ENCODE data around the gene PRKCZ.

PRKCZ gene

DNA sequence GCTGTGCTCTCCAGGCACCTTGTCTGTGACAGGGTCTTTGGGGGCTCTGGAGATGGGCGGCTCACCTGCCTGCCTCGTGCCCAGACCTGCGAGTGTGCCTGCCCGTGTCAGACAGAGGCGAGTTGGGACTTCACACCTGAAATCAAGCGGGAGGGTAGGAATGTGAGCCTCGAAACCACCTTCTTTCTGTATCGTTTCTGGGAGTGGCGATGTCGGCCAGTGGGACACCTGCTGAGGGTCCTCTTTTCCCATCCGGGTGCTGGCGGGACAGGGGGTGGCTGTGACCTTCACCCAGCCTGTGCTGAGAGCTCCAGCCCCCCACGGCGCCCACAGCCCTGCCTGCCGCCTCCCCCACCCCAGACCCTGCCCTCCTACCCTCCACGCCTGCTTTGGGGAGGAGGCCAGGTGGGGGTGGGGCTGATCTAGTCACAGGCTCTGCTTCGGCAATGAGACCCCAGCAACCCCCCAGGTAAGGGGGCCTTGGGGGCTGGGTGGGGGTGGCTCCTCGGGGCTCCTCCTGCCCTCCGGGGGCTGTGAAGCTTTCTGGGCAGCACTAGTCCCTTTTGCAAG is 160.0 kb downstream of the PRKCZ start:
- no peak for DNase-seq (ENCODE audit: low read depth in 2 of 2)

DNA sequence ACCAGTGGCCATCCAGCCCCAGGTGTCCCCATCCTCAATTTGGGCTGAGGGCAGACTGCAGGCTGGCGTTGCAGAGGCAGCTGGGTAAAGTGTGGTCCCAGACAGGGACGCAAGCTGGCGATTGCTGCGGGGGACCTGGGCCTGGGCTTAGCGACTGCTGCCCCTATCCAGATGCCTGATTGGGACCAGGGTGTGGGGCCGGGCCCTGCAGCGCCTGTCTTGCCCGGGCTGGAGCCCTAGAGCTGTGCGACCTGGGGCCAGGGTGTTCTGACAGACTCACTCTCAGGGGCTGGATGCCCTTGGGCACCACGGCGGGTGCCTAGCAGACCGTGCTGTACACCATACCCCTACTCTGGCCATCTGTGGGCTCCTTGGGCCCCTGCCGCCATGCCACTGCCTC is 160.6 kb downstream of the PRKCZ start:
- no peak for DNase-seq (ENCODE audit: low read depth in 2 of 2)

DNA sequence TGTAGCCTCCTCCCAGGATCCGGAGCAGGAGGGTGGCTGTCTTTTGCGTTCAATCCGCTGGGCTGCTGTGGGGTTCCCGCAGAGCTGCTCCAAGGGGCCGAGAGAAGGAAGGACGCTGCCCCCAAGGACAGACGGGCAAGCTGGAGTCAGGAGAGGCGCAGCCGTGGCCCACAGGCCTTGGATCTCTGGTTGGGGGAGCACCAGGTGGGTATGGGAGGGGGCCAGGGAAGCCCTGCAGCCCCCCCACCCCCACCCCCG is 162.0 kb downstream of the PRKCZ start:
- DNase-seq (ENCODE audit: low read depth in 2 of 2) = no peak

DNA sequence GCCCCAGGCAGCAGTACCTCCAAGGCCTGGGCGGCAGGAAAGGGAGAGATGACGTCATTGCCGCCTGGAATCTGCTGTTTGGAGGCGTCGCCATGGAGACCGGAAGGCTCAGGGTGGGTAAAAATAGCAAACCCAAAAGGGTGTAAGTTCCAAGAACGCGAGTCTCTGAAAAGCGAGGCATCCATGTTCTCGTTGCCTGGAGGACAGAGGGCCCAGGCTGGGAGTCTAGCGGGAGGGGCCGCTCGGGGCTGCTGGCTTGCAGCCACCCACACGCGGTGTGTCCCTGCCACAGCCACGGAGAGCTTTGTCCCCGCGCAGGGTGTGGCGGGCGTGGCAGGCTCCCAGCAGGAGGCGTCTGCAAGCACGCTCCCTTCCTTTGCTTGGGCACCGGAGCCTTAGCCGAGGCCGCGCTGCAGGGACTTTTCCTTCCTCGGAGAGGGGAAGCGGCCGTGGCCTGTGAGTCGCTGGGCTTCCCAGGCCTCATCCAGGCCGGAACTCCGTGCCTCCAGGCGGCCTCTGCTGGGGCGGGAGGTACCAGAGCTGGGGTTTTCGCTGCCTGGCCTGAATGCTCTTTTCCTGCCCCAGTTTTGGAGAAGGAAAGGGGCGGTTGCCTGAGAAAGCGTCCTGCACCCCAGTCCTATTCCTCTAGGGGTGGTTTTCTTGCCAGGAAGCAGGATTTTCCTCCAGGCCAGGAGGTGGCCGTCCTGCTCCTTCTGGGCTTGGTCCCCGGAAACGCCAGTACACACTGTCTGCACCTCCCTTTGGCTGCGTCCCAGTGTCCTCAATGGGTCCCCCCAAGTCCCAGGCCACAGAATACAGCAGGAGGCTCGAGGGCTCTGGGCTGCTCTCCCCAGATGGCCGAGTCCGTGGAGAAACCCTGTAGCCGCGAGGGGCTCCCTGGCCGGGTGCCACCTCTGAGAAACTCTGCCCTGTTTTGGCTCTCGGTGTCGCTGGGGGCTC is 162.6 kb downstream of the PRKCZ start:
- no peak for DNase-seq (ENCODE audit: low read depth in 2 of 2)

DNA sequence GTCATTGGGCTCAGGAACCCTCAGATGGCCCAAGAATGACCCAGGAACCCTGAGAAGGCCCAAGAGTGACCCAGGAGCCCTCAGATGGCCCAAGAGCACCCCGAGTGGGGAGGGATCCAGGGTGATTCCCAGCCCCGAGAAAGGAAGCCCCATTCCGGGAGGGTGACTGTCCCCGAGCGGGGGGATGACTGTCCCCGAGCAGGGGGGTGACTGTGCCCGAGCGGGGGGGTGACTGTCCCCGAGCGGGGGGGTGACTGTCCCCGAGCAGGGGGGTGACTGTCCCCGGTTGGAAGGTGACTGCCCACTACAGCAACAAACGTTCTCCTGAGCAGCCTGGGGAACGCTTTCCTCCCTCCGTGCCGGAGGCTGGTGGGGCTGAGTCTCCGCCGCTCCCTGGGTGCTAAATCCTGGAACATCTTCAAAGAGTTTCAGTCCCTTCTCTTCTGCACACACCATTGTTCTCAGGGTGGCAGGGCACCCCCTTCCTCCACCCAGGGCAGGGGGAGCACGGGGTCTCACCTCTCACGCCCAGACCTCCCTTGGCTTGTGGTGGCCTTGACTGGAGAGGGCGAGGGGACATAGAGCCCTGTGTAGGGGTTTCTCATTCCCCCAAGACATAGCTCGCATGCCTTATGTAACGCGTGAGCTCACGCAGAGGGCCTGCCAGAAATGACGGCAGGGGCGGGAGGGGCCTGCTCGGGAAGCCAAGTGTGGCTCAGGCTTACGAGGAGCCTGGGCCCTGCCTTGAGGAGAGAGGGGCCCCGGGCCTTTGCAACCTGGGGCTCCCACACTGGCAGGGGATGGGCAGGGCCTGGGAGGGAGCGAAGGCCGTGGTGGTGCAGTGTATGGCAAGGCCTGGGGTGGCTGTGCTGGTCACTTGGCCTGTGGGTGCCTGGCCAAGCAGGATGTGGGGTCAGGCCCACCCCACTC is 163.6 kb downstream of the PRKCZ start:
- DNase-seq (ENCODE audit: low read depth in 2 of 2) = no peak

DNA sequence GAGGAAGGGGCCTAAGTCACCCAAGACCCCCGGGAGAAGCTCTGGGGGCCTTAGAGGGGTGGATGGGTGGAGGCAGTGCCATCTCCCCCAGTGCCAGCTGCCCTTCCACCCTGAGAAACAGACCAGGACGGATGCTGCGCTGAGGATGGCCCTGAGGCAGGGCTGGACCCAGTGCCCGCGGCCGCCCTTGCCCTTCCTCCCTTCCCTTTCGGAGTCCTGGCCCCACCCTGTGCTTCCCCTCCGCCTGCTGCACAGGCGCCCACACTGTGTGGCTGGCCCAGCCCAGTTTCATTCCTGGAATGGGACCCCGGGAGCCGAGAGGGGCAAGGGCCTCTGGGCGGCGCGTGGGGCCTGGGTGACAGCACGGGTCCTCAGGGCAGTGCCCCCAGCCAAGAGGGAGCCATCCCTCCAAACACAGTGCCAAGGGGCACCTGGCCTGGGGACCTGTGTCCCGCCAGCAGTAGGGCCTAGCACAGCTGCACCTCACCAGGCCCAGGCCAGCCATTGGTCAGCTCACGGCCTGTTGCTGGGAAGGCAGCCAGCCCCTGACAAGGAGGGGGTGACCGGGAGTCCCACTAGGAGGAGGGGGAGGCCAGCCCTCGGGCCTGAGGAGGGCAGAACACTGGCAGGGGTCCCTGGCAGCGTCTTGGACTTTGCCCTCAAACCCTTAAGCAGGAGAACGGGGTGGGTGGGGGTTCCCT is 164.5 kb downstream of the PRKCZ start:
- DNase-seq (ENCODE audit: low read depth in 2 of 2) = no peak

DNA sequence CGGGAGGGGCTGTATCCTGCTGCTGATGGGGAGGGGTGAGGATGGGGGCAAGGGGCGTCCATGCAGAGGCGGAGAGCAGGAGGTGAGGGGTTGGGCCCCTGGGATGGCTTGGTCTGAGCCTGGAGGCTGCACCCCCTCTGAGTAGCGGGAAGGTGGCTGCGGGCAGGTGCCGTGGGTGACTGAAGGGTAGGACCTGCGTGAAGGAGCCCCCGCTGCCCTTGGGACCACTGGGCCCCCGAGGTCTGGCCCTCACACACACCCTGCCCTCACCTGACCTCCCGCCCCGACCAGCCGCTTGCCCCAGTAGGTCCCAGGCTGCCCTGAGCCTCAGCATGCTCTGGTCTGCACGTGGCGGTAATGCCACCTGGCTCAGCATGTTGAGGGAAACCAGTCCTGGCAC is 165.1 kb downstream of the PRKCZ start:
- DNase-seq (ENCODE audit: low read depth in 2 of 2) = no peak

DNA sequence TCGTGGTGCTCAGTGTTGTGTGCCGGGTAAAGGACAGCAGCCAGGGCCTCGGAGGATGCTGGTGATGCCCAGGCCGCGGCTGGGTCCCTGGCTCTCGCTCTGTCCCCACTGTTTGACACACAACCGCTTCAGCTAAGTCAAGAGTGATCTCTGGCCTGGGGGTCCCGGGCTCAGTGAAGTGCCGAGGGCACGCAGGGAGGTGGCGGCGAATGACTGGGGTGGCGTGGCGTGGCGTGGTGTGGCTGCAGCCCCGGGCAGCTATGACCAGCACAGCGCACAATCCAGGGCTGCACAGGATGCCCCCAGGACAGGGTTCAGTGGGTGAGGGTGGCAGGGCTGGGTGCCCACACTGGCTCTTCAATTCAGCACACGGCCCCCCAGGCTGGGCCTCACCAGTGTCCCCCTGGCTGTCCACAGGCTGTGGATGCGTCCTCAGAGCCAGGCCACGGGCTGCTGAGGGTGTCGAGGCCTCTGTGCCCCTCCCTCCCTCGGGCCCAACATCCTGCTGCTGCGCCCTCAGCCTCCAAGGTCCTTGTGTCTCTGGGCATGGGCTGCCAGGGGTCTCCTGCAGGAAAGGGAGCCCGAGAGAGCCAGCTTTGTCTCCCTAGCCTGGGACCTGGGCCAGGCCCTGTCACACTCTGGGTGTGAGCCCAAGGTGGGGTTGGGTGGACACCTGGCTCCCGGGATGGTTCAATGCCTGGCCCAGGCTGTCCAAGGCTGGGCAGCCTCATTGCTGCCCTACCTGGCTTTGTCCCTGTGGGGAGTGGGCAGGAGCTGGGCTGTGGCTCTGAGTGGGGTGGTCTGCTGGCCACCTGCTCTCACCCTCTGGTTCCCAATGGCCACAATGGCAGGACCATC is 165.9 kb downstream of the PRKCZ start:
- DNase-seq (ENCODE audit: low read depth in 2 of 2) = no peak

DNA sequence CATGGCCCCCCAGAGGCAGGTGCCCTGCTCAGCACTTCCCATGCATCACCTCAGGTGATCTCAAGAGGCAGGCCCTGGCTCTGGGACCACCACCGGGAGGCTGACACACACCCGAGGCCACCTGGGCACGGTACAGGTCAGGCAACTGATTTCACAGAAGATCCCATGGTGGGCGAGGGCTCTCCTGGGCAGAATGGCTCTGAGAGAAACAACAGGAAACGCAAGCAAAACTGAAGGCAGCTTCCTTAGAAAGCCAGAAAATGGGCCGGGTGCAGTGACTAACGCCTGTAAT is 166.5 kb downstream of the PRKCZ start:
- DNase-seq (ENCODE audit: low read depth in 2 of 2) = no peak

DNA sequence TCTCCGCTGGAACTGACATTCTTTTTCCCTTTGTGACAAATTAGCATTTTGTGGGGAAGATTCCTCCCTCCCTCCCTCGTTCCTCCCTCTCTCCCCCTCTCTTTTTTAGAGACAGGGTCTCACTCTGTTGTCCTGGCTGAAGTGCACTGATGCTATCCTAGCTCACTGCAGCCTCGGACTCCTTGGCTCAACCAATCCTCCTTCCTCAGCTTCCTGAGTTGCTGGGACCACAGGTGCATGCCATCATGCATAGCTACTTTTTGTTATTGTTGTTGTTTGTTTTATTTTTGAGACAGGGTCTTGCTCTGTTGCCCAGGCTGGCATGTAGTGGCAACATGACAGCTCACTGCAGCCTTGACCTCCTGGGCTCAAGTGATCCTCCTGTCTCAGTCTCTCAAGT is 171.1 kb downstream of the PRKCZ start:
- no peak for DNase-seq (ENCODE audit: low read depth in 2 of 2)

DNA sequence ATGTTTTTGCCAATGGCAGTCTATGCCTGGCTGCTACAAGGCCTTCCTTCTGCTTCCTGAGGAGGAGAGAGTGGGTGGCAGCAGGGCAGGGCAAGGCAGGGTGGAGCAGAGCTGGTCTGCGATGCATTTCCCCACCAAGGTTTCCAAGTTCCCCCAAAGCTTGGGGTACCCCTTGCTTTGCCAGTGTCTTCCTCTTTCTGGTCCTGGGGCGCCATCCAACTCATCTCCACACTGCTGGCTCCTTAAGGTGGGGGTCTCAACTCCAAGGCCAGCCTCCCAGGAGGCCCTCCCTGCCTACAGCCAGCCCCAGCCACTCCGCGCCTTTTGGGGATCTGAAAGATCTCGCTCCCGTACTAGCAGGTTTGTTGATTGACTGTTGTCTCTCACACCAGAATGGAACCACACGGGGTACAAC is 174.0 kb downstream of the PRKCZ start:
- DNase-seq (ENCODE audit: low read depth in 2 of 2) = no peak

DNA sequence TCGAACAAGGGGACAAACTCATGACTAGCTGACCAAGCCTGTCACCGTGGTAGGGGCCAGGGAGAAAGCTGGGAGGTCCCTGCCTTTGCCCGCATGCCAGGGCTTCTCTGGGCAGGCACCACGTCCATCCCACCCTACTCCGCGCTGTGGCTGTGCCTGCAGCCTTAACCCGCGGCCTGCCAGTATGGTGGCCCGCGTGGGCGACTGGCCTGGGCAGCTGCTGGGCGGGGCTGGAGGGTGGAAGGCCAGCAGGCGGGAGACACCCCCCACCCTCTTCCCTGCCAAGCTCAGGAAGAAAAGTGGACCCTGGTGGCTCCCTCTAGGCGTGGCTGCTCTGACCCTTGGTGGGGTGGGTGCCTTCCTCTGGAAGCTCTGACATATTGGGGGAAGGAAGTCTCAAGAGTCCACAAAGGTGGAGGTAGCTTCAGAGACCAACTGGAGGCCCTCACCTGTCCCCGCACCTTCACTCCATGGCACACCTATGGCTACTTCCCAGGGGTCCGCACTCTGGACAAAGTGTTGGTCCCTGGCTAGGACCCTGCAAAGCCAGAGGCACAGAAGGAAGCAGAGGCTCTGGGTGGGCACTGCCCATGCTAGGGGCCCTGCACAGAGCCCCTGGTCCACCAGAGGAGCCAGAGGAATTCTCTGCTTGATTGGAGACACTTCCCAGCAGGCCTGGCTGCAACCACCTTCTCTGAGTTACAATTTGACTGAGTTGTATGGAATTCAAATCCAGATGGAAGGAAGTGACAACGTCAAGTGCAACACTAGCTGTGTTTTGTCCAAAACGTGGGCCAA is 174.6 kb downstream of the PRKCZ start:
- DNase-seq (ENCODE audit: low read depth in 2 of 2) = no peak

DNA sequence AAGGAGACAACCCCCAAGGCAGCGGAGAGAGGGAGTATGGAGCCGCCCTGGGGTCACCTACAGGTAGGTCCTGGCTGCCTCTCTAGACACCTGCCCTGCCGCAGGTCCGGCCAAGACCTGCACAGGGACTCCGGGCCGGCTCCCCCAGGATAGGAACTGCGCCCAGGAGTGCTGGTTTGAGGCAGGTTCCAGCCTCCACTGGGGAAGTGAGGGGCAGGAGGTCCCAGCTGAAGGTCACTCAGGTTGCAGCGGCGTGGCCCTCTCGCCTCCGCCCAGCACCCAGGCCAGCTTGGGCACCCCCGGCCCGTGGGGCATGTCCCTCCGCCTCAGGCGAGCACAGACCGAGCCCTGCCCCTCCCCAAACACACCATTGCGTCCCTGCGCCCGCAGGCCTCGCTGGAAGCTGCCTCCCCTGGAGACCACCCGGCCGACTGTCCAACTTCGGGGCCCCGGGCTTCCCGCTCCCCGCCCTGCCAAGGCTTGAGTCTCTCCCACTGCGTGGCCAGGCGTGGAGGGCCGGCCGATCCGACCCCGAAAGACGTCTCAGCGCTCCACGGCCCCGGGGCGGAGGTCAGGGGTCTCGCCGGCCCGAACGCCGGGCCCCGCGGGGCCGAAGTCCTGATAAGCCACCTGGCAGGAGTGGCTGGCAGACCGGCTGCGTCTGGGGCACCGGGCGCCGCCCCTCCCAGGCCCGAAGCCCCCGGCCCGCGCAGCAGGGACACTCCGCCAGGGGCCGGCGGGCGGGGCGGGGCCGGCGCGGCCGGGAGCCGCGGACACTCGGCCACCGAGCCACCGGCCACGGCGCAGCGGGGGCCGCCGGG is 176.5 kb downstream of the PRKCZ start:
- DNase-seq (ENCODE audit: low read depth in 2 of 2) = no peak

DNA sequence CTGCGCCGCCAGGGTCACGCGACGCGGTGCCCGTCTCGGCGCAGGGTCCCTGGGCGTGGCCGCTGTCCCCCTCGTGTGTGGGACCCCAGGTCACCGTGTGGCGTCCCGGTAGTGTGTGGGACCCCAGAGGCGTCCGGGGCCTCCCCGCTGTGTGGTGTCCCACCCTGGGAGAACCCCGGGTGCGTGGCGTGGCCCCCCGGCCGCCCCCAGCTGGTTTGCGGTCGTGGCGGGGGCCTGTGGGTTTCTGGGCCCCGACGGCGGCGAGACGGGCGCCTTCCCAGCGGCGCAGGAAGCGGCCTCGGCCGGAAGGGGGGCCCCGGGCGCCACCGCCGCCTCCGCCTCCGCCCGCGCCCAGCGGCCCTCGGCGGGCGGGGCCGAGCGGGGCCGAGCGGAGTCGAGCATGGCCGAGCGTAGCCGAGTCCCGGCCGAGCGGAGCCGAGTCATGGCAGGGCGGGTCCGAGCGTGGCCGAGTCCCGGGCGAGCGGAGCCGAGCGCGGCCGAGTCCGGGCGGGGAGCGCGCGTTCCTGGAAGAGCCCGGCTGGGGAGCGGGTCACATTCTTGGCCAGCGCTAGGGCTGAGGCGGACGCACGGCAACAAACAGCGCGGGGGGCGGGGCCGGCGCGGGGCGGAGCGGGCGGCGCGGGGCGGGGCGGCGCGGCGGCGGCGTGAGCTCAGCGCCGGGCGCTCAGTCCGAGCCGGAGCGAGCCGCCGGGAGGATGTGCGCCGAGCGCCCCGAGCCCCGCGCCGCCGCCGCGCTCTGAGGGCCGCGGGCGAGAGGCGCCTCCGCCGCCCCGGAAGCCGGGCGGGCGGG is 177.3 kb downstream of the PRKCZ start:
- peak; percentile 89 to 92 for DNase-seq (ENCODE audit: low read depth in 2 of 2)

DNA sequence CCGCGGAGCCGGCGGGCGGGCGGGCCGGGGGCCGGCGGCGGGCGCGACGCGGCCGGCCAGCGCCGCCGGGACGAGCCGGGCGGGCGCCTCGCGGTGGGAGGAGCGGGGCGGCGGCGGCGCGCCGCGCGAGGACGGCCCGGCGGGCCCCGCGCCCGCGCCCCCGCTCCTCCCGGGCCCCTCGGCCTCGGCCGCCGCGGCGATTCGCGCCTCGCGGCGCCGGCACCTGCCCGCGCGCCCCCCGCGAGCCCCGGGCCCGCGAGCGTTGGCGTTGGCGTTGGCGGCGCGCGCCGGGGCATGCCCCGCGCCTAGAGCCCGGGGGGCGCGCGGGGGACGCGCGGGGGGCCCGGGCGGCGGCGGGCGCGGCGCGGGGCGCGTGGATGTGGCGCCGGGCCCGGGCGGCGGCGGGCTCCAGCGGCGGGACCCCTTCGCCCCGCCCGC is 178.0 kb downstream of the PRKCZ start, which contains the start of gene SKI:
Gene SKI, plus strand, starts transcription at position 163 of the 438 bp plus-strand sequence. CDS start 448 bp downstream, outside the sequence.
- DNase-seq (ENCODE audit: low read depth in 2 of 2) = no peak

DNA sequence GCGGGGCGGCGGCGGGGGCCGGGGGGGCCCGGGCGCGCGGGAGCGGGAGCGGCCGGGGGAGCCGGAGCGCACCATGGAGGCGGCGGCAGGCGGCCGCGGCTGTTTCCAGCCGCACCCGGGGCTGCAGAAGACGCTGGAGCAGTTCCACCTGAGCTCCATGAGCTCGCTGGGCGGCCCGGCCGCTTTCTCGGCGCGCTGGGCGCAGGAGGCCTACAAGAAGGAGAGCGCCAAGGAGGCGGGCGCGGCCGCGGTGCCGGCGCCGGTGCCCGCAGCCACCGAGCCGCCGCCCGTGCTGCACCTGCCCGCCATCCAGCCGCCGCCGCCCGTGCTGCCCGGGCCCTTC is 178.5 kb downstream of the PRKCZ start:
- no peak for DNase-seq (ENCODE audit: low read depth in 2 of 2)

DNA sequence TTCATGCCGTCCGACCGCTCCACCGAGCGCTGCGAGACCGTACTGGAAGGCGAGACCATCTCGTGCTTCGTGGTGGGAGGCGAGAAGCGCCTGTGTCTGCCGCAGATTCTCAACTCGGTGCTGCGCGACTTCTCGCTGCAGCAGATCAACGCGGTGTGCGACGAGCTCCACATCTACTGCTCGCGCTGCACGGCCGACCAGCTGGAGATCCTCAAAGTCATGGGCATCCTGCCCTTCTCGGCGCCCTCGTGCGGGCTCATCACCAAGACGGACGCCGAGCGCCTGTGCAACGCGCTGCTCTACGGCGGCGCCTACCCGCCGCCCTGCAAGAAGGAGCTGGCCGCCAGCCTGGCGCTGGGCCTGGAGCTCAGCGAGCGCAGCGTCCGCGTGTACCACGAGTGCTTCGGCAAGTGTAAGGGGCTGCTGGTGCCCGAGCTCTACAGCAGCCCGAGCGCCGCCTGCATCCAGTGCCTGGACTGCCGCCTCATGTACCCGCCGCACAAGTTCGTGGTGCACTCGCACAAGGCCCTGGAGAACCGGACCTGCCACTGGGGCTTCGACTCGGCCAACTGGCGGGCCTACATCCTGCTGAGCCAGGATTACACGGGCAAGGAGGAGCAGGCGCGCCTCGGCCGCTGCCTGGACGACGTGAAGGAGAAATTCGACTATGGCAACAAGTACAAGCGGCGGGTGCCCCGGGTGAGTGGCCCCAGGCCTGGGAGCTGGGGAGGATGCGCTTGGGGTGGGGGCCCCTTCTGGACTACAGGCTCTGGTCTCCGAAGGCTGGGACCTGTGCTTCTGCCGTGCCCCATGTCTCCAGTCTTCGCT is 179.0 kb downstream of the PRKCZ start:
- DNase-seq (ENCODE audit: low read depth in 2 of 2) = peak in 1 of 2 experiments; percentile 45

All from stimulated activated CD4-positive, alpha-beta T cell treated with anti-CD3 and anti-CD28 coated beads, Interleukin-12 subunit alpha, Interleukin-12 subunit beta, amount 100 ng/mL, for 24 hours (primary cell).